HUDEP-2 (cell line): ENCODE measurements around the gene WBP2.
"Not testable (repeated sequence)": the region's sequence is repeated elsewhere in the genome, so short reads cannot be mapped to it uniquely, and the experiment has no call there.

Experiments
- DNase-seq, 76 experiments: peaks; one replicate each; lab custom pipeline; 2025; ENCODE audit not compliant: unreplicated experiment in 76 of 76; lab: John Stamatoyannopoulos, UW

The WBP2 gene

GRCh38 chr17:75869282-75870141, 14.4 kb upstream of the WBP2 start:
- peak in 1 of 76 experiments; percentile 10 for DNase-seq

DNA sequence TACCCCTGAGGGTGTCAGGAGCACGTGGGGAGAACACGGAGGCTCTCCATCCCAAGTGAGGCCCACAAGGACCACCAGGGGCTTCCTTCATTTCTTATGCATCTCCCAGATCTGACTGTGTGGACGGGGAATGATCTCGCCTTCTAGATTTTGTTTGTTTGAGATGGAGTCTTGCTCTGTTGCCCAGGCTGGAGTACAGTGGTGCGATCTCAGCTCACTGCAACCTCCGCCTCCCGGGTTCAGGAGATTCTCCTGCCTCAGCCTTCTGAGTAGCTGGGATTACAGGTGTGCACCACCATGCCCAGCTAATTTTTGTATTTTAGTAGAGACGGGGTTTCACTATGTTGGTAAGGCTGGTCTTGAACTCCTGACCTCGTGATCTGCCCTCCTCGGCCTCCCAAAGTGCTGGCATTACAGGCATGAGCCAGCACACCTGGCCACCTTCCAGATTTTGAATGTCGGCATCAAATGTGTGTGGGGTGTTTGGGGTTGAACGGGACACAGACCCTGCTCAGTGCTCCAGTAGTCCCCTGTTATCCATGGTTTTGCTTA, 13.7 kb upstream of the WBP2 start:
- not testable (repeated sequence) for DNase-seq

DNA sequence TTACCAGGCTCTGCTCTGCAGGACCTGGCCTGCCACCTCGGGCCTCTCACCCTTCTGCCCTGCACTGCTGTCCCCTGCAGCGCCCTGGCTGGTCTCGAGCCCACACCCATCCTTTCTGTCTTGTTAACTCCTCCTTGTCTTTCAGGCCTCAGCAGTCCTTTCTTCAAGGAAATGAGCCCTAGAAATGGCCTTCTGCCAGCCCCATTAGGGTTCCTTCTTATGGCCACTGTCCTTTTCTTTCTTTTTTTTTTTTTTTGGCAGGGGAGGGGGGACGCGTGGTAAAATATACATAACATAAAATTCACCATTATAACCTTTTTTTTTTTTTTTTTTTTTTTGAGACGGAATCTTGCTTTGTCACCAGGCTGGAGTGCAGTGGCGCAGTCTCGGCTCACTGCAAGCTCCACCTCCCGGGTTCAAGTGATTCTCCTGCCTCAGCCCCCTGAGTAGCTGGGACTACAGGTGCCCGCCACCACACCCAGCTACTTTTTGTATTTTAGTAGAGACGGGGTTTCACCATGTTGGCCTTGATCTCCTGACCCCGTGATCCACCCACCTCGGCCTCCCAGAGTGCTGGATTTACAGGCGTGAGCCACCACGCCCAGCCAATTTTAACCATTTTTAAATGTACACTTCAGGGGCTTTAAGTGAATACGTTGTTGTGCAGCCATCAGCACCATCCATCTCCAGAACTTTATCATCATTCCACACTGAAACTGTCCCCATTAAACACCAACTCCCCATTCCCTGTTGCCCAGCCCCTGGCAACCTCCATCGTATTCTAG, 10.5 kb upstream of the WBP2 start:
- DNase-seq: peak in 1 of 76 experiments; percentile 10

DNA sequence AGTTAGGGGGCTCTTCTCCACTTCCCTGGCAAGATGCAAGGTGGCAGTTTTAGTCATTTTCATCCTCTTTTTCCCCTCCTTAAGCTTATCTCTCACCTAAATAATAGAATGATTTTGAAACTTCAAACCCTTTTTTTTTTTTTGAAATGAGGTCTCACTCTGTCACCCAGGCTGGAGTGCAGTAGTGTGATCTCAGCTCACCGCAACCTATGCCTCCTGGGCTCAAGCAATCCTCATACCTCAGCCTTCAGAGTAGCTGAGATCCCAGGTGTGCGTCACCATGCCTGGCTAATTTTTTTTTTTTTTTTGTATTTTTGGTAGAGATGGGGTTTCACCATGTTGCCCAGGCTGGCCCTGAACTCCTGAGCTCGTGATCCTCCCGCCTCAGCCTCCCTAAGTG, 9.8 kb upstream of the WBP2 start:
- DNase-seq: not testable (repeated sequence)

DNA sequence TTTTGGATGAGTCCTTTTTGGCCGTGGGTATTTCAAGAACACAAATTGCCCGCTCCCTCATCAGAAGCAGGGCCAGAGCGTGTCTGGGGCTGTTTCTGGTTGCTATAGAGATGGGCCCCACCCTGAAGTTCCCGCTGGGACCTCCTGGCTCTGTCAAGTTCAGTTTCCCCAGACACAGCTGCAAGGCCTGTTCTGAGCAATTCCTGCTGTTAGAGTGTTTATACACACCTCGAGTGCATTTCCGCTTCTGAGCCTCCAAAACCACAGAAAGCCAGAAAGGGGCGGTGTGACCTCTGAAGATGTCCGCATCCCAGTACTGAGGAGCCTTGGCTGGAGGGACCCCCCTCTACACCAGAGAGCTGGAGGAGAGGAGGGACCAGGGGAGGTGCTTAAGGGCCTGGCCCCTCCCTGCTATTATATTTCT, 9.3 kb upstream of the WBP2 start:
- no peak for DNase-seq

DNA sequence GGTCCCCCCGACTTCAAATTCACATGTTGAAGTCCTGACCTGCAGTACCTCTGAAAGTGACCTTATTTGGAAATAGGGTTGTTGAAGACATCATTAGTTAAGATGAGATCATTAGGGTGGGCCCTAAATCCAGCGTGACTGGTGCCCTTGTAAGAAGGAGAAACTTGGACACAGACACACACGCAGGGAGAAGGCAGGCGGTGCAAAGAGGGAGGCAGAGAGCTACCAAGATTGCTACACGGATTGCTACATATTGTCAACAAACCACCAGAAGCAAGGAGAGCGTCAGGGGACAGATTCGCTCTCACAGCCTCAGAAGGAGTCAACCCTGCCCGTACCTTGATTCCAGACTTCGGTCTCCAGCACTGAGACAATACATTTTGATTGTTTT, 6.8 kb upstream of the WBP2 start:
- no peak for DNase-seq

- DNase-seq: not testable (repeated sequence)
These were observed 4.2 kb upstream of the WBP2 start for GRCh38 chr17:75859358-75859757.

DNA sequence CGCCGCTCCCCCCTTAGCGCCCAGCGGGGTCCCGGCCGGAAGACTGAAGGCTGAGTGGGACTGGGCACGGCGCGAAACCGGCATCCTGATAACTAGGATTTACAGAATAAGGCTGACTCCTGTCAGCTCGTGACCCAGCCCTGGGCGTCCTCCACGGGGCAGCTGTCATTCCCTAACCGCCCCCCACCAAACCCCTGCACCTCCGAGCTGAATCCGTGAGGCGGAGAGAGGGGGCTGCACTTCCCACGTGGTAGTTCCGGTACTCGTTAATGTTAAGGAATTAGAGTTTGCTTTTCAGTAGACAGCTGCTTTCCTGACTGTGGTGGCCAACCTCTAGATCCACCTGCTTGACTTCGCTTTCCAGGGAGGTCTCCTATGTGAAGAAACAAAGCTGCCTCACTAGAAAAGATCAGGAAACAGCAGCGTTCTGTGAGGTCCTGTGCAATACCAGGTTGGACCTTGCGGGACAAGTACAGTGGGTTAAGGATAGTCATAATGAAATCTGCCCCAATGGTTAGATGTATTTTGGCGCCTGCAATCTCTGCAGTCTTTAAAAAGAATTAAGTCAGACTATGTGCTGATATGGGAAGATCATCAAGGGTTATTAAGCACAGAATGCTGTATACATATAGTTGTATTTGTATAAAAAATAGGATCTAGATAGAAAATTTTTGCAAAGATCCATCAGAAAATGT, 1.1 kb upstream of the WBP2 start:
- DNase-seq: peak in 7 of 76 experiments; percentile 10 to 43 (median 19)

- DNase-seq: peak in 8 of 76 experiments; percentile 39 to 58 (median 46)
These were observed 240 bp downstream of the WBP2 start for GRCh38 chr17:75854881-75855309.

GRCh38 chr17:75854101-75854748, 910 bp downstream of the WBP2 start:
- DNase-seq: no peak

- peak in 1 of 76 experiments; percentile 3 for DNase-seq
These were observed 1.7 kb downstream of the WBP2 start for GRCh38 chr17:75853433-75853832.

- DNase-seq: not testable (repeated sequence)
These were observed 3.5 kb downstream of the WBP2 start for GRCh38 chr17:75851693-75851991.

GRCh38 chr17:75850928-75851692, 4.0 kb downstream of the WBP2 start:
- DNase-seq: no peak

DNA sequence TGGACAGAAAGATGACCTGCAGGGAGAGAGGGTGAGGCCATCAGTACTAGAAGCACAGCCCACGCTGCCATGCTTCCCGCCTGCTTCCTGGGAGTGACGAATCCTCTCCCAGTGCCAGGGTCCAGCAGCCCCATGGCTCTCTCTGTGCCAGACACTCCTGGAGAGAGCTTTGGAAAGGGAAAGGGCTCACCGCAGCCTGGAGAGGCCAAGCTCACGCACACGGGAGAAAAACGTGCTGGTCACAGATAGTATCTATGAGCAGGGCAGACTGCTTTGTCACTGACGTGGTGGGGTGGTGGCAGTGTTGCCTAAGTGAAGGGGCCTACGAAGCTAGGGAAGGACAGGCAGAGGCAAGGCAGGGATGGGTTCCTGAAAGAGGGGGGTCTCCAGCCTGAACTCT, 5.4 kb downstream of the WBP2 start:
- peak in 15 of 76 experiments; percentile 9 to 47 (median 27) for DNase-seq

DNA sequence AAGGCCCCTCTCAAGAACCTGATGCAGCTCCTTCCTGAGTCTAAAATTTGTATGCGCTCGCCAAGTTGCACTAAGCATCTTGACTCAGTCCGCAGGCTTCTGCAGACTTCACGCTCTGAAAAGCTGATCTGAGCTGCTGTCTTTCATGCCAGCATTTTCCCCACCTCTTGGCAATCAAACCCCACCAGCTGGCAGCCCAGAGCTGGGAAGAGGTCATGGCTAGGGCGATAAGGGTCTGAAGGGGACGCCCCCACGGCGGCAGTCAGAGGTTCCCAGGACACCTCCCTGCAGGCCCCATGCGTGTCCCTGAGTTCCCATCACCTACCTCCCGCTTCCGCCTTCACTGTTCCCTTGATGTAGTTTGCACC, 5.9 kb downstream of the WBP2 start:
- peak in 42 of 76 experiments; percentile 8 to 77 (median 34) for DNase-seq

DNA sequence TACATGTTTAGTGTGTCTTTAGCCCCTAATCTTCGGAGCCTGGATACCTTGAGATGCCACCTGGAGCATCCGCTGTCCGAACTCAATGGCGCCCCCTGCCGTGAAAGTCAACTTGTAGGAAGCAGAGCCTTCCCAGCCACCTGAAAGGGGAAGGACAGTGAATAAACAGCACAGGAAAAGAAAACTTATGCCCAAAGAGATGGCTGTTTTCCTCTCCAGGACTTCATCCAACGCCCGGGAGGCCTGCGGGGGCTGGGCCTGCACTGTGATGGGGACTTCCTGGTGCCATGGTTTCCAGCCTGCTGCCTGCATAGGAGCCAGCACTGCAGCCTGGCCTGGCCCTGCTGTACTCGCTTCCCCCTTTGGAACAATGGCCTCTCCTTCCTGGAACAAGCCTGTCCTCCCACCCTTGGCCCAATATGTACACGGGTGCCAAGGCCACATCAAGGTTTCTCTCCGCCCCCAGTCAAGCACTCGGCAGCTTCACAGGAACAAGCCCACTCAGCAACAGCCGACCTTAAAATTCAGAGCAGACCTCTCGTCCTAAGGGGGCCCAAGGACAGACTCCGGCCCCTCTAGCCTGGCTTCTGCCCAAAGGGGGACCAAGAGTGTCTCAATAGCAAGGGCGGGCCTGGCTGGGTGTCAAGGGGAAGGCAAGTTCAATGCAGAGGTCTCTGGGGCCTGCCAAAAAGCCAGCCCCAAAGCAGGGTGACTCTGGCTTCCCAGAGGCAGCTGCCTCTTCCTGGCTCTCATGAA, 6.4 kb downstream of the WBP2 start:
- peak in 56 of 76 experiments; percentile 16 to 85 (median 56) for DNase-seq

GRCh38 chr17:75847614-75848522, 7.3 kb downstream of the WBP2 start:
- no peak for DNase-seq
